GM12875 (cell line): Measurements from ENCODE around the gene ZC3H7A.

Experiments used
- H3K4me3 ChIP-seq: one replicate; pipeline ENCODE4 v1.5.1; 2011; ENCODE audit warnings: low read depth, low read length, control low read depth
- TF ChIP-seq, protein P1 (sequence below): IDR thresholded peaks from 2 replicates; pipeline ENCODE4 v1.5.1; 2011; ENCODE audit warnings: low read depth, mild to moderate bottlenecking, control low read depth, inconsistent platforms, low read length, moderate library complexity, borderline replicate concordance; ENCODE audit not compliant: insufficient read depth

ZC3H7A gene

GRCh38 chr16:11759163-11759834 lies 37.8 kb downstream of the ZC3H7A start:
- no peak overlapping the region for H3K4me3 ChIP-seq
- TF ChIP-seq, protein P1, sequence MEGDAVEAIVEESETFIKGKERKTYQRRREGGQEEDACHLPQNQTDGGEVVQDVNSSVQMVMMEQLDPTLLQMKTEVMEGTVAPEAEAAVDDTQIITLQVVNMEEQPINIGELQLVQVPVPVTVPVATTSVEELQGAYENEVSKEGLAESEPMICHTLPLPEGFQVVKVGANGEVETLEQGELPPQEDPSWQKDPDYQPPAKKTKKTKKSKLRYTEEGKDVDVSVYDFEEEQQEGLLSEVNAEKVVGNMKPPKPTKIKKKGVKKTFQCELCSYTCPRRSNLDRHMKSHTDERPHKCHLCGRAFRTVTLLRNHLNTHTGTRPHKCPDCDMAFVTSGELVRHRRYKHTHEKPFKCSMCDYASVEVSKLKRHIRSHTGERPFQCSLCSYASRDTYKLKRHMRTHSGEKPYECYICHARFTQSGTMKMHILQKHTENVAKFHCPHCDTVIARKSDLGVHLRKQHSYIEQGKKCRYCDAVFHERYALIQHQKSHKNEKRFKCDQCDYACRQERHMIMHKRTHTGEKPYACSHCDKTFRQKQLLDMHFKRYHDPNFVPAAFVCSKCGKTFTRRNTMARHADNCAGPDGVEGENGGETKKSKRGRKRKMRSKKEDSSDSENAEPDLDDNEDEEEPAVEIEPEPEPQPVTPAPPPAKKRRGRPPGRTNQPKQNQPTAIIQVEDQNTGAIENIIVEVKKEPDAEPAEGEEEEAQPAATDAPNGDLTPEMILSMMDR: no peak

DNA sequence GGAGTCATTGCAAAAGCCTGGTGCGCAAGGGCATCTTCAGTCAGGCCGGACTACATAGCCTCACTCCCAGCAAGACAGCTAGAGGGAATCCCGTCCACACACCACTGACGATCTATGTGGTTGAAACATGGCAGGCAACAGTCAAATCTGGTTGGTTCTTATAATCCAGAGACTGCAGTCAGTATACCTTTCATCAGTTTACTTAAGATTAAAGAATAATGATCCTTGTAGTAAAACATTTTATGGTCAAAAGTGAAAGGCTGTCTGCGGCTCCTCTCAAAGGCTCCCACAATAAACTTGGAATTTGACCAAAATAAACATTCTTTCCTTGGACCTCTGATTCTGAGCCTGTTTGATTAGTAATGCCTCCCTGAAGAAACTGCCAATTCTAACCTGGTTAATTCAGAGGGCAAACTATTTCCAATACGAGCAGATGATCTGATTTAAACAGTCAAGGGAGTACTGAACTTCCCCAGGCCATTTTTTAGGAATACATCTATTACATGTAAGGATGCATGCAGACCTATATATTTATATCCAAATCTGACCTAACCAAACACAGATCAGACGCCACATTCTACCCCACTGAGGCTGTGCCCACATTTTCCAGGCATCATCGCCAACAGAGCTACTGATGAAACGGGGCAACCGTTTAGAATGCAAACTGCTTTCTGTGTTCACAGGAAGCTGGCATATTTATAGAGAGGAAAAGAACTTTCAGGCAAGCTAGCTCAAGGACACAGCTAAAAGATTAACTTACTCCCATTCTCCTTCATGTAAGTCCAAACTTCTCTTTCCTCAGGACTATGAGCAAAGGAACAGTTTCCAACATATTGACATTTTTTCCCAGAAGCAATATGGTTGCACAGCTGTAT lies 39.1 kb downstream of the ZC3H7A start:
- no peak overlapping the region for H3K4me3 ChIP-seq
- TF ChIP-seq, protein P1: no peak

- no peak overlapping the region for H3K4me3 ChIP-seq
- TF ChIP-seq, protein P1: no peak
These were observed 40.8 kb downstream of the ZC3H7A start for GRCh38 chr16:11756248-11756647.

DNA sequence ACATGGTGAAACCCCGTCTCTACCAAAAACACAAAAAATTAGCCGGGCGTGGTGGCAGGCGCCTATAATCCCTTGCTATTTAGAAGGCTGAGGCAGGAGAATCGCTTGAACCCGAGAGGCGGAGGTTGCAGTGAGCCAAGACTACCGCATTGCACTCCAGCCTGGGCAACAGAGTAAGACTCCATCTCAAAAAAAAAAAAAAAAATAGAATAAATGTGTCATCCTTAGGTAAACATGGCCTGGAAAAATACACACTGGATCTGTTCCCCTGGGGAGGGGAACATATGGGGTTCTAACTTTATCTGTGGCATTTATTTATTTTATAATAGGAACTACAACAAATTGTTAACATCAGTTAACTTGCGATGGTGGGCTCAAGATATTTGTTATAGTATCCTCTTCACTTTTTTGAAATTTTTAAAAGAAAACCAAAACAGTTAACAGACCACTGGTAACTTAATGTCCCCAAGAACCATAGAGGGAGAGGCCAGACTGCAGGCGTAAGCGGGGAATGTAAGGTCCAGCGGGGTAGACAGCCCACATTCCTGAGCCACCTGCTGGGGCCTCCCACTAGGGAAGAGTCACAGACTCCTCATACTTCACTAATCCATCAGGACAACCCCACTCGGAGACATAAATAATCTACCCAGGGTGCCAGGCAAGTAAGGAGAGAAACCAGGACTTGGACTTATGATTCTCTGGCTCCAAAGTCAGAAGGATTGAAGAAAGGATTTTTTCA lies 41.9 kb downstream of the ZC3H7A start:
- no peak overlapping the region for H3K4me3 ChIP-seq
- TF ChIP-seq, protein P1: no peak

DNA sequence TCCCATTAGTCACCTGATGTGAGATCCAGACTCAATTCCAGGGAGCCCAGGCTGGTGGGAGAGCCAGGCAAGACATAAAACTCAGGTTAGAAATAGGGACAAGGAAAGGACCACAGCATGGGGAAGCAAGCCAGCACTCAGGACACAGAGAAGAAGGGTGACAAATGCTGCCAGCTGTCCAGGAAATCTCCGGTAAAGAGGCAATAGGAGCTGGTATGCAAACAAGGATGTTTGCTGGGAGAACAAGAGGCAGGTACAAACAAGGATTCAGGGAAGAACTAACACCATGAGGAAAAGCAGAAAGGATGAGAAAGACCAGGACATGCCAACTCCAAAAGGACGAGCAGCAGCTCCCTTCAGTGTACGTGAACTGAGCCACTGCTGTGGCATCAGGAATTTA lies 44.2 kb downstream of the ZC3H7A start:
- no peak overlapping the region for H3K4me3 ChIP-seq
- TF ChIP-seq, protein P1: no peak

- TF ChIP-seq, protein P1: no peak
- no peak overlapping the region for H3K4me3 ChIP-seq
These were observed 47.0 kb downstream of the ZC3H7A start for GRCh38 chr16:11750056-11750455.
